Subcutaneous adipose tissue (tissue), 4 donors: ENCODE measurements around the gene HYAL1. TPM values are rescaled to one million over a fixed set of nuclear protein-coding genes. Genes with fewer than 3 reads are reported as not detected.

Source experiments
- CTCF ChIP-seq: fragments of 450-650 bp; IDR thresholded peaks from one replicate; pipeline ENCODE4 v1.5.1; 2016; ENCODE audit warnings: low read depth, mild to moderate bottlenecking, control low read depth, antibody characterized with exemption, moderate library complexity
- total RNA-seq, 4 donors: library from RNA; depleted of rRNA; stranded (reverse); fragments of >200 nt; gene quantifications; one replicate each; pipeline ENCODE4 v1.1.0, GENCODE V29; 2016

Gene HYAL1
- 10 to 100 TPM in 1 of 4 donors, 1 to 10 TPM in 3; 3.1 to 13.8 (median 4.7) TPM for total RNA-seq

GRCh38 chr3:50303013-50303815, at the start of gene HYAL1:
Gene HYAL1, minus strand, starts transcription at chr3:50303574. Its CDS starts 618 bp downstream, at chr3:50302956.
- TF ChIP-seq CTCF: no peak

GRCh38 chr3:50352781-50353180, 49.4 kb upstream of the HYAL1 start:
- no peak for TF ChIP-seq CTCF

GRCh38 chr3:50351323-50351697, 47.9 kb upstream of the HYAL1 start:
- TF ChIP-seq CTCF: no peak

- TF ChIP-seq CTCF: no peak
These were observed 47.4 kb upstream of the HYAL1 start, which contains the start of the genes CYB561D2 and NPRL2 for GRCh38 chr3:50350527-50351322. Gene CYB561D2, plus strand, starts transcription at chr3:50350862. Its CDS starts 572 bp downstream, at chr3:50351434. Gene NPRL2, minus strand, starts transcription at chr3:50350775. Its CDS starts 123 bp downstream, at chr3:50350652.

GRCh38 chr3:50350213-50350526, 46.8 kb upstream of the HYAL1 start:
- TF ChIP-seq CTCF: no peak

GRCh38 chr3:50347187-50347813, 43.9 kb upstream of the HYAL1 start:
- TF ChIP-seq CTCF: no peak

- no peak for TF ChIP-seq CTCF
These were observed 42.3 kb upstream of the HYAL1 start, which contains the start of gene ZMYND10 for GRCh38 chr3:50345586-50346234. Gene ZMYND10, minus strand, starts transcription at chr3:50345732. Its CDS starts 153 bp downstream, at chr3:50345579.
